Vagina (tissue), 2 donors: Measurements from ENCODE around the gene SERPINB12. TPM values are rescaled to one million over a fixed set of nuclear protein-coding genes. Genes with fewer than 3 reads are reported as not detected.

ENCODE experiments used
- DNase-seq, 2 donors: peaks; one replicate each; pipeline ENCODE4 v3.0.0-alpha.2; 2017; ENCODE audit errors: extremely low spot score in 2 of 2
- H3K27ac ChIP-seq: fragments of 200-600 bp; sonication (generic); one replicate; pipeline ENCODE4 v1.5.1; 2019
- H3K27me3 ChIP-seq: fragments of 200-600 bp; sonication (generic); one replicate; pipeline ENCODE4 v1.5.1; 2019
- H3K36me3 ChIP-seq, 2 donors: fragments of 200-600 bp; sonication (generic); one replicate each; pipeline ENCODE4 v1.5.1; 2017 to 2019
- H3K4me1 ChIP-seq: fragments of 200-600 bp; sonication (generic); one replicate; pipeline ENCODE4 v1.5.1; 2019
- H3K4me3 ChIP-seq, 2 donors: fragments of 200-600 bp; sonication (generic); 1 replicate in 1 of 2; 2 replicates in 1 of 2; pipeline ENCODE4 v1.5.1; 2016 to 2019
- H3K9me3 ChIP-seq: fragments of 200-600 bp; sonication (generic); one replicate; pipeline ENCODE4 v1.5.1; 2019
- CTCF ChIP-seq, 3 experiments: fragments of 450-650 bp in 2 of 3; fragments of 200-600 bp in 1 of 3; sonication (generic) in 1 of 3; IDR thresholded peaks; one replicate each; pipeline ENCODE4 v1.5.1; 2017 to 2019; ENCODE audit warnings: antibody characterized with exemption in 3 of 3, mild to moderate bottlenecking in 2 of 3, moderate library complexity in 2 of 3
- POLR2A ChIP-seq, 2 donors: fragments of 450-650 bp; IDR thresholded peaks; one replicate each; pipeline ENCODE4 v1.6.1; 2017; ENCODE audit warnings: antibody characterized with exemption in 2 of 2, mild to moderate bottlenecking in 2 of 2, moderate library complexity in 2 of 2
- POLR2AphosphoS5 ChIP-seq, 2 donors: sonication (generic); formaldehyde crosslinking; IDR thresholded peaks; one replicate each; pipeline ENCODE4 v1.9.0; 2017; ENCODE audit warnings: antibody characterized with exemption in 2 of 2, mild to moderate bottlenecking in 2 of 2, low read depth in 1 of 2; ENCODE audit not compliant: insufficient read depth in 1 of 2
- intact Hi-C: fragments of 100-400 bp; cut with DNase I; formaldehyde crosslinking; loops from one replicate; pipeline ENCODE4 v1.15.1; 2023
- total RNA-seq: library from RNA; depleted of rRNA; stranded (reverse); fragments of >200 nt; gene quantifications from one replicate; pipeline ENCODE4 v1.2.3, GENCODE V29; 2016

Gene SERPINB12
- total RNA-seq, 1 donor from 2014 or later, result 20.1 TPM

- no peaks in the 10 kb centered on the region for H3K9me3 ChIP-seq
- H3K36me3 ChIP-seq, result no peaks in the 10 kb centered on the region
- no peak for TF ChIP-seq POLR2A (IDR thresholded peaks at IDR 0.05)
- no peak for TF ChIP-seq CTCF (IDR thresholded peaks at IDR 0.05)
- no peak for TF ChIP-seq POLR2AphosphoS5 (IDR thresholded peaks at IDR 0.05; ENCODE audit: insufficient read depth in 1 of 2, low read depth in 1 of 2)
- H3K27me3 ChIP-seq, result no peaks in the 10 kb centered on the region
- H3K4me1 ChIP-seq, result no peaks in the 10 kb centered on the region
- DNase-seq, result no peak
- H3K27ac ChIP-seq, result no peak overlapping the region
- intact Hi-C loops, result no loop called here
- no peak overlapping the region for H3K4me3 ChIP-seq
These were observed 2.8 kb downstream of the SERPINB12 start for GRCh38 chr18:63545000-63545399.

GRCh38 chr18:63550068-63550467, 7.9 kb downstream of the SERPINB12 start:
- Histone ChIP-seq H3K4me1 (peaks cover 16% of the 10 kb centered on the region), H3K9me3 (no peaks in the 10 kb centered on the region), H3K36me3 (no peaks in the 10 kb centered on the region), H3K27ac (no peak overlapping the region), H3K27me3 (no peaks in the 10 kb centered on the region), H3K4me3 (no peak overlapping the region)
- no peak for DNase-seq
- intact Hi-C loops, result no loop called here
- TF ChIP-seq POLR2A (IDR thresholded peaks at IDR 0.05), result no peak
- TF ChIP-seq CTCF (IDR thresholded peaks at IDR 0.05), result no peak
- no peak for TF ChIP-seq POLR2AphosphoS5 (IDR thresholded peaks at IDR 0.05; ENCODE audit: insufficient read depth in 1 of 2, low read depth in 1 of 2)

- no peaks in the 10 kb centered on the region for H3K27me3 ChIP-seq
- no peak for DNase-seq
- H3K36me3 ChIP-seq, result no peaks in the 10 kb centered on the region
- H3K4me1 ChIP-seq, result peaks cover 16% of the 10 kb centered on the region
- no peak for TF ChIP-seq POLR2AphosphoS5 (IDR thresholded peaks at IDR 0.05; ENCODE audit: insufficient read depth in 1 of 2, low read depth in 1 of 2)
- no peak for TF ChIP-seq CTCF (IDR thresholded peaks at IDR 0.05)
- no peak for TF ChIP-seq POLR2A (IDR thresholded peaks at IDR 0.05)
- intact Hi-C loops, result no loop called here
- no peaks in the 10 kb centered on the region for H3K9me3 ChIP-seq
- no peak overlapping the region for H3K4me3 ChIP-seq
- no peak overlapping the region for H3K27ac ChIP-seq
These were observed 9.6 kb downstream of the SERPINB12 start for GRCh38 chr18:63551769-63552168.

- no peaks in the 10 kb centered on the region for H3K36me3 ChIP-seq
- TF ChIP-seq POLR2AphosphoS5 (IDR thresholded peaks at IDR 0.05; ENCODE audit: insufficient read depth in 1 of 2, low read depth in 1 of 2), result no peak
- TF ChIP-seq CTCF (IDR thresholded peaks at IDR 0.05), result no peak
- TF ChIP-seq POLR2A (IDR thresholded peaks at IDR 0.05), result no peak
- H3K9me3 ChIP-seq, result no peaks in the 10 kb centered on the region
- H3K4me3 ChIP-seq, result no peak overlapping the region
- H3K27ac ChIP-seq, result no peak overlapping the region
- intact Hi-C loops, result no loop called here
- H3K27me3 ChIP-seq, result no peaks in the 10 kb centered on the region
- H3K4me1 ChIP-seq, result peaks cover 16% of the 10 kb centered on the region
- no peak for DNase-seq
These were observed 10.4 kb downstream of the SERPINB12 start for GRCh38 chr18:63552581-63552980.

GRCh38 chr18:63553081-63553480, 10.9 kb downstream of the SERPINB12 start:
- intact Hi-C loops, result no loop called here
- DNase-seq, result no peak
- H3K27ac ChIP-seq, result no peak overlapping the region

More at GRCh38 chr18:63553081-63553480, 10.9 kb downstream of the SERPINB12 start:
- H3K9me3 ChIP-seq, result no peaks in the 10 kb centered on the region
- H3K36me3 ChIP-seq, result no peaks in the 10 kb centered on the region
- TF ChIP-seq POLR2A (IDR thresholded peaks at IDR 0.05) (no peak), POLR2AphosphoS5 (IDR thresholded peaks at IDR 0.05; ENCODE audit: insufficient read depth in 1 of 2, low read depth in 1 of 2) (peak in 1 of 2 donors; percentile 80)
- peaks cover 16% of the 10 kb centered on the region for H3K4me1 ChIP-seq
- no peak overlapping the region for H3K4me3 ChIP-seq
- H3K27me3 ChIP-seq, result no peaks in the 10 kb centered on the region
